HUES6 (cell line): ENCODE measurements around the gene U2AF2.

Experiments
- H3K27ac ChIP-seq: 2 replicates; pipeline ENCODE4 v1.7.0; 2013; ENCODE audit warnings: low read depth, mild to moderate bottlenecking, low read length, inconsistent platforms
- H3K27me3 ChIP-seq: 2 replicates; pipeline ENCODE4 v1.6.1; 2013; ENCODE audit warnings: low read length; ENCODE audit not compliant: control insufficient read depth, insufficient read depth
- H3K36me3 ChIP-seq: 2 replicates; pipeline ENCODE4 v1.6.1; 2013; ENCODE audit warnings: low read length; ENCODE audit not compliant: control insufficient read depth, insufficient read depth
- H3K4me1 ChIP-seq: 2 replicates; pipeline ENCODE4 v1.6.1; 2013; ENCODE audit warnings: low read length; ENCODE audit not compliant: control insufficient read depth, insufficient read depth
- H3K4me3 ChIP-seq: 2 replicates; pipeline ENCODE4 v1.5.1; 2013; ENCODE audit warnings: low read depth, low read length
- H3K9ac ChIP-seq: one replicate; pipeline ENCODE4 v1.6.1; 2013; ENCODE audit warnings: mild to moderate bottlenecking, low read length
- H3K9me3 ChIP-seq: 2 replicates; pipeline ENCODE4 v1.6.1; 2013; ENCODE audit warnings: low read depth, low read length; ENCODE audit not compliant: control insufficient read depth, insufficient read depth

The U2AF2 gene

GRCh38 chr19:55663846-55664536 lies 9.2 kb downstream of the U2AF2 start:
- Histone ChIP-seq H3K36me3 (peaks cover 95% of the 10 kb centered on the region), H3K27ac (no peak overlapping the region), H3K4me1 (no peaks in the 10 kb centered on the region), H3K9me3 (no peaks in the 10 kb centered on the region), H3K4me3 (no peak overlapping the region), H3K27me3 (no peaks in the 10 kb centered on the region), H3K9ac (no peak overlapping the region)

- Histone ChIP-seq H3K4me1 (peaks cover 7% of the 10 kb centered on the region; the same call in 1 of the 2 replicates), H3K9me3 (no peaks in the 10 kb centered on the region), H3K27me3 (no peaks in the 10 kb centered on the region), H3K27ac (no peak overlapping the region), H3K9ac (no peak overlapping the region), H3K4me3 (no peak overlapping the region), H3K36me3 (peaks cover 90% of the 10 kb centered on the region)
Measured at GRCh38 chr19:55666343-55667005, 11.6 kb downstream of the U2AF2 start.

- no peak overlapping the region for H3K4me3 ChIP-seq
- H3K27me3 ChIP-seq = no peaks in the 10 kb centered on the region
- no peak overlapping the region for H3K9ac ChIP-seq
- H3K9me3 ChIP-seq = no peaks in the 10 kb centered on the region
- H3K36me3 ChIP-seq = peaks cover 85% of the 10 kb centered on the region
- peaks cover 7% of the 10 kb centered on the region; the same call in 1 of the 2 replicates for H3K4me1 ChIP-seq
- H3K27ac ChIP-seq = no peak overlapping the region
Measured at GRCh38 chr19:55667006-55667381, 12.2 kb downstream of the U2AF2 start.

- Histone ChIP-seq H3K27ac (no peak overlapping the region), H3K4me3 (no peak overlapping the region), H3K27me3 (no peaks in the 10 kb centered on the region), H3K4me1 (peaks cover 12% of the 10 kb centered on the region; the same call in 1 of the 2 replicates), H3K9ac (no peak overlapping the region), H3K9me3 (no peaks in the 10 kb centered on the region), H3K36me3 (peaks cover 86% of the 10 kb centered on the region)
Measured at GRCh38 chr19:55667511-55667910, 12.7 kb downstream of the U2AF2 start.

GRCh38 chr19:55667958-55668357 lies 13.1 kb downstream of the U2AF2 start:
- no peaks in the 10 kb centered on the region for H3K27me3 ChIP-seq
- no peaks in the 10 kb centered on the region for H3K9me3 ChIP-seq
- peaks cover 12% of the 10 kb centered on the region; the same call in 1 of the 2 replicates for H3K4me1 ChIP-seq
- H3K36me3 ChIP-seq = peaks cover 82% of the 10 kb centered on the region
- no peak overlapping the region for H3K4me3 ChIP-seq
- no peak overlapping the region for H3K9ac ChIP-seq
- no peak overlapping the region for H3K27ac ChIP-seq

DNA sequence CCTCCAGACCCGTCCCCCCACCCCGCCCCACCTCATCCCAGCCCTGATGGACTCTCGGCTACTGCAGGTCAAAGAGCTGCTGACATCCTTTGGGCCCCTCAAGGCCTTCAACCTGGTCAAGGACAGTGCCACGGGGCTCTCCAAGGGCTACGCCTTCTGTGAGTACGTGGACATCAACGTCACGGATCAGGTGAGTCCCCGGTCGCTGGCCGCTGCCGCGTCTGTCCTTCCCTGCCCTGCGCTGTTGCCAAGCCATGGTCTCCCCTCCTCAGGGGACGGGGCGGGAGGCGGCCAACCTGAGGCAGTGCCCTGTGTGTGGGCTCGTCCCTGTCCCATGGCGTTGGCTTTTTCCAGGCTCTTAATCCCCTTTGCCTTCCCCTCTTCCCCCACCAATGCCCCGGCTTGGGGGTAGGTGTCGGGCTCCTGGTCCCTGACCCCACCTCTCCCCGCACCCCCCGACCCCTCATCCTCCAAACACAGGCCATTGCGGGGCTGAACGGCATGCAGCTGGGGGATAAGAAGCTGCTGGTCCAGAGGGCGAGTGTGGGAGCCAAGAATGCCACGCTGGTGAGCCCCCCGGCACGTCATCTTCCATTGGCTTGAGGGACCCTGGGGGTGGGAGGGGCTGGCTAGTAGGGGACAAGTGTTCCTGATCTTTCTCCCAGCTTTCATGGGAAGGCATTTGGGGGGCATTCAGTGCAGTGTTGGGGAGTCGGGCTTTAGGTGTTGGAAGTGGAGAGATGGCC lies 13.9 kb downstream of the U2AF2 start:
- Histone ChIP-seq H3K27ac (no peak overlapping the region), H3K4me1 (peaks cover 18% of the 10 kb centered on the region), H3K27me3 (no peaks in the 10 kb centered on the region), H3K9me3 (no peaks in the 10 kb centered on the region), H3K36me3 (peaks cover 77% of the 10 kb centered on the region), H3K9ac (no peak overlapping the region), H3K4me3 (no peak overlapping the region)

DNA sequence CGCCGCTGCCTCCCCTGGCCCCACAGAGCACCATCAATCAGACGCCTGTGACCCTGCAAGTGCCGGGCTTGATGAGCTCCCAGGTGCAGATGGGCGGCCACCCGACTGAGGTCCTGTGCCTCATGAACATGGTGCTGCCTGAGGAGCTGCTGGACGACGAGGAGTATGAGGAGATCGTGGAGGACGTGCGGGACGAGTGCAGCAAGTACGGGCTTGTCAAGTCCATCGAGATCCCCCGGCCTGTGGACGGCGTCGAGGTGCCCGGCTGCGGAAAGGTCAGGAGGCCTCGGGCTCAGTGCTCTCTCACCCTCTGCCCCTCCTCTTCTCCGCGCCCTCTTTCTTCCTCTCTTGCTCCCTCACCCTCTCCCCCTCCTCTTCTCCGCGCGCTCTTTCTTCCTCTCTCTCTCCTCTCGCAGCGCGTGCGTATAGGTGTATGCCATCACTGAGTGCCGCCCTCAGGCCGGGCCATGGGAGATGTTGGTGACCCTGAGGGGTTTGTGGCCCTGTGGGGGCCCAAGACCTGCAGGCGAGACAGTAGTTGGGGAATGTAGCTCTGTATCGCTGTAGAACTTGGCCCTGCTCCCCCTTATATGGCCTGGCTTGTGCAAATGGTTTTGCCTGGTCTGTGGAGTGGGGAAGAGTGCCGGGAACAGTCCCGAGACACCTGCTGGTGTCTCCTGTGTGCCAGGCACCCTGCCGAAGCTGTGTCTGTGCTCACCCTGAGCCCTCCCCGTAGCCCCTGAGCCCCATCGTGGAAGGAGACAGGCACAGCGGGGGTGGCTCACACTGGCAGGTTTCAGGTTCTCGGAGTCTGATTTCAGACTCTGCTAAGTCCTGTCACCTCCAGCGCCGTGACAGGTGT lies 14.8 kb downstream of the U2AF2 start:
- Histone ChIP-seq H3K36me3 (peaks cover 69% of the 10 kb centered on the region), H3K4me3 (no peak overlapping the region), H3K9ac (no peak overlapping the region), H3K27ac (no peak overlapping the region), H3K9me3 (no peaks in the 10 kb centered on the region), H3K4me1 (peaks cover 18% of the 10 kb centered on the region), H3K27me3 (no peaks in the 10 kb centered on the region)

GRCh38 chr19:55670280-55671053 lies 15.6 kb downstream of the U2AF2 start:
- no peak overlapping the region for H3K27ac ChIP-seq

DNA sequence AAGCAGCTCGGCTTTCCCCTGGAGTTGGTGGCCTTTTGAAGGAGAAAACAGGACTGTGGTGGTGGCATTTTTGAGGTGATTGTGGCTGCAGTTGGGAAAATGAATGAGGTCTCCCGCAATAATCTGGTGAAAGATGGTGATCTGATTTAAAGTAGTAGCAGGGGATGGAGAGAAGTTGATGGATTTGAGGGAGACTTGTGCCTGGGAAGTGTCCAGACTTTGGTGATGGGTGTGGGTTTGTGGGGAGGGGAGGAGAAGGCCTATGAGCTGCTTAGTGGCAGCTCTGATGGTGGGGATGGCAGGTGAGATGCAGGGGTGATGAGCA lies 16.2 kb downstream of the U2AF2 start:
- no peak overlapping the region for H3K4me3 ChIP-seq
- no peaks in the 10 kb centered on the region for H3K27me3 ChIP-seq
- H3K27ac ChIP-seq = no peak overlapping the region
- peaks cover 20% of the 10 kb centered on the region for H3K4me1 ChIP-seq
- no peak overlapping the region for H3K9ac ChIP-seq
- H3K9me3 ChIP-seq = no peaks in the 10 kb centered on the region
- H3K36me3 ChIP-seq = peaks cover 57% of the 10 kb centered on the region

More at GRCh38 chr19:55670280-55671053, 15.6 kb downstream of the U2AF2 start:
- Histone ChIP-seq H3K9ac (no peak overlapping the region), H3K9me3 (no peaks in the 10 kb centered on the region), H3K36me3 (peaks cover 62% of the 10 kb centered on the region), H3K4me1 (peaks cover 18% of the 10 kb centered on the region), H3K4me3 (no peak overlapping the region), H3K27me3 (no peaks in the 10 kb centered on the region)

- H3K27ac ChIP-seq = no peak overlapping the region
- H3K4me1 ChIP-seq = peaks cover 33% of the 10 kb centered on the region
- H3K9ac ChIP-seq = no peak overlapping the region
- H3K4me3 ChIP-seq = no peak overlapping the region
- no peaks in the 10 kb centered on the region for H3K27me3 ChIP-seq
- no peaks in the 10 kb centered on the region for H3K9me3 ChIP-seq
- H3K36me3 ChIP-seq = peaks cover 46% of the 10 kb centered on the region
Measured at GRCh38 chr19:55672418-55672817, 17.6 kb downstream of the U2AF2 start.
